SK-N-SH treated with all-trans-retinoic acid at 6 μM for 48 hours (cell line): ENCODE data around the gene SLC12A8.

Source experiments
- ATAC-seq: fragments of 200-7000 bp; cut with Tn5 transposase; 3 replicates; pipeline ENCODE4 v1.9.1; 2020; ENCODE audit warnings: mild to moderate bottlenecking, moderate library complexity
- ARNTL ChIP-seq: fragments of 450-650 bp; formaldehyde crosslinking; IDR thresholded peaks from 2 replicates; pipeline ENCODE4 v1.5.0; 2020; ENCODE audit warnings: low read depth, mild to moderate bottlenecking, moderate library complexity, borderline replicate concordance
- BACH2 ChIP-seq: fragments of 250-450 bp; sonication (Bioruptor Pico); IDR thresholded peaks from 2 replicates; pipeline ENCODE4 v1.9.0; 2021; ENCODE audit warnings: mild to moderate bottlenecking, borderline replicate concordance
- ESRRG ChIP-seq: fragments of 250-450 bp; sonication (Bioruptor Pico); IDR thresholded peaks from 2 replicates; pipeline ENCODE4 v1.6.1; 2021; ENCODE audit warnings: mild to moderate bottlenecking
- GLIS3 ChIP-seq: fragments of 250-450 bp; sonication (Bioruptor Pico); IDR thresholded peaks from 2 replicates; pipeline ENCODE4 v1.5.0; 2020; ENCODE audit warnings: mild to moderate bottlenecking, moderate library complexity
- ISL1 ChIP-seq: fragments of 250-450 bp; sonication (Bioruptor Pico); IDR thresholded peaks from 2 replicates; pipeline ENCODE4 v2.1.2; 2022; ENCODE audit warnings: mild to moderate bottlenecking, moderate library complexity
- OSR1 ChIP-seq: fragments of 250-450 bp; sonication (Bioruptor Pico); IDR thresholded peaks from 2 replicates; pipeline ENCODE4 v1.8.0; 2022; ENCODE audit warnings: moderate library complexity, mild to moderate bottlenecking, inconsistent platforms
- PATZ1 ChIP-seq: fragments of 250-450 bp; sonication (Bioruptor Pico); IDR thresholded peaks from 2 replicates; pipeline ENCODE4 v1.8.0; 2020; ENCODE audit warnings: mild to moderate bottlenecking, moderate library complexity, borderline replicate concordance
- POU6F1 ChIP-seq: fragments of 250-450 bp; sonication (Bioruptor Pico); IDR thresholded peaks from 2 replicates; pipeline ENCODE4 v1.8.0; 2021; ENCODE audit warnings: low read depth, mild to moderate bottlenecking, moderate library complexity, borderline replicate concordance
- PPARA ChIP-seq: fragments of 250-450 bp; sonication (Bioruptor Pico); IDR thresholded peaks from 2 replicates; pipeline ENCODE4 v1.5.0; 2020; ENCODE audit warnings: mild to moderate bottlenecking, borderline replicate concordance
- RARB ChIP-seq: fragments of 250-450 bp; sonication (Bioruptor Pico); IDR thresholded peaks from 2 replicates; pipeline ENCODE4 v1.8.0; 2021; ENCODE audit warnings: mild to moderate bottlenecking, moderate library complexity
- SNAI2 ChIP-seq: fragments of 250-450 bp; sonication (Bioruptor Pico); IDR thresholded peaks from 2 replicates; pipeline ENCODE4 v1.5.0; 2020; ENCODE audit warnings: mild to moderate bottlenecking, moderate library complexity
- TOX ChIP-seq: fragments of 250-450 bp; sonication (Bioruptor Pico); IDR thresholded peaks from 2 replicates; pipeline ENCODE4 v1.8.0; 2021; ENCODE audit warnings: mild to moderate bottlenecking, moderate library complexity, borderline replicate concordance
- ZC3H10 ChIP-seq: fragments of 250-450 bp; sonication (Bioruptor Pico); IDR thresholded peaks from 2 replicates; pipeline ENCODE4 v1.5.1; 2021; ENCODE audit warnings: mild to moderate bottlenecking, moderate library complexity
- ZFP3 ChIP-seq: fragments of 250-450 bp; sonication (Bioruptor Pico); IDR thresholded peaks from 2 replicates; pipeline ENCODE4 v1.5.0; 2020; ENCODE audit warnings: mild to moderate bottlenecking, moderate library complexity
- ZFP30 ChIP-seq: fragments of 450-650 bp; formaldehyde crosslinking; IDR thresholded peaks from 2 replicates; pipeline ENCODE4 v1.5.0; 2022; ENCODE audit warnings: mild to moderate bottlenecking, moderate library complexity
- ZNF565 ChIP-seq: fragments of 450-650 bp; formaldehyde crosslinking; conservative IDR thresholded peaks from 2 replicates; pipeline ENCODE4 v1.5.0; 2020; ENCODE audit warnings: low read depth, mild to moderate bottlenecking, moderate library complexity
- ZNF8 ChIP-seq: fragments of 450-650 bp; formaldehyde crosslinking; IDR thresholded peaks from 2 replicates; pipeline ENCODE4 v1.5.0; 2020; ENCODE audit warnings: mild to moderate bottlenecking, moderate library complexity
- TF ChIP-seq, protein P1 (sequence below): fragments of 250-450 bp; sonication (Bioruptor Pico); IDR thresholded peaks from 2 replicates; pipeline ENCODE4 v1.5.1; 2021; ENCODE audit warnings: mild to moderate bottlenecking, moderate library complexity
- TF ChIP-seq, protein P2 (sequence below): fragments of 250-450 bp; sonication (Bioruptor Pico); IDR thresholded peaks from 2 replicates; pipeline ENCODE4 v1.5.1; 2020; ENCODE audit warnings: low read depth, mild to moderate bottlenecking, moderate library complexity
- TF ChIP-seq, protein P3 (sequence below): fragments of 250-450 bp; sonication (Bioruptor Pico); IDR thresholded peaks from 2 replicates; pipeline ENCODE4 v1.5.0; 2020; ENCODE audit warnings: mild to moderate bottlenecking, moderate library complexity

Gene SLC12A8

GRCh38 chr3:125035217-125035616, 177.3 kb downstream of the SLC12A8 start:
- TF ChIP-seq ISL1 (CRISPR knock-in tag) = no peak
- TF ChIP-seq, all 23 proteins: peak for 0
- ATAC-seq = no peak

DNA sequence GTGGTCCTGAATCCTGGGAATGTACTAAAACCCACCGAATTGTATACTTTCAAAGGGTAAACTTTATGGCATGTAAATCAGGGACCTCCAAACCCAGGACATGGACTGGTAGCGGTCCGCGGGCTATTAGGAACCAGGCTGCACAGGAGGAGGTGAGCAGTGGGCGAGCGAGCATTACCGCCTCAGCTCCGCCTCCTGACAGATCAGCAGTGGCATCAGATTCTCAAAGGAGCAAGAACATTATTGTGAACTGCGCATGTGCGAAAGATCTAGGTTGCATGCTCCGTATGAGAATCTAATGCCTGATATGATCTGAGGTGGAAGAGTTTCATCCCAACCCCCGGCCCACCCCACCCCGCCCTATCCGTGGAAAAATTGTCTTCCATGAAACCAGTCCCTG, 178.9 kb downstream of the SLC12A8 start:
- no peak for TF ChIP-seq TOX (CRISPR knock-in tag)
- TF ChIP-seq RARB = no peak
- TF ChIP-seq, protein P1, sequence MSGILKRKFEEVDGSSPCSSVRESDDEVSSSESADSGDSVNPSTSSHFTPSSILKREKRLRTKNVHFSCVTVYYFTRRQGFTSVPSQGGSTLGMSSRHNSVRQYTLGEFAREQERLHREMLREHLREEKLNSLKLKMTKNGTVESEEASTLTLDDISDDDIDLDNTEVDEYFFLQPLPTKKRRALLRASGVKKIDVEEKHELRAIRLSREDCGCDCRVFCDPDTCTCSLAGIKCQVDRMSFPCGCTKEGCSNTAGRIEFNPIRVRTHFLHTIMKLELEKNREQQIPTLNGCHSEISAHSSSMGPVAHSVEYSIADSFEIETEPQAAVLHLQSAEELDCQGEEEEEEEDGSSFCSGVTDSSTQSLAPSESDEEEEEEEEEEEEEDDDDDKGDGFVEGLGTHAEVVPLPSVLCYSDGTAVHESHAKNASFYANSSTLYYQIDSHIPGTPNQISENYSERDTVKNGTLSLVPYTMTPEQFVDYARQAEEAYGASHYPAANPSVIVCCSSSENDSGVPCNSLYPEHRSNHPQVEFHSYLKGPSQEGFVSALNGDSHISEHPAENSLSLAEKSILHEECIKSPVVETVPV = no peak
- TF ChIP-seq ZFP3 = no peak
- TF ChIP-seq ZNF565 (CRISPR knock-in tag) = no peak
- TF ChIP-seq ZNF8 (CRISPR knock-in tag) = no peak
- TF ChIP-seq, all 23 proteins: peak for 0
- no peak for ATAC-seq

- TF ChIP-seq ZFP30 (CRISPR knock-in tag) (no peak), BACH2 (CRISPR knock-in tag) (no peak), GLIS3 (CRISPR knock-in tag) (no peak), OSR1 (CRISPR knock-in tag) (no peak), SNAI2 (CRISPR knock-in tag) (no peak), ESRRG (CRISPR knock-in tag) (no peak), ZC3H10 (CRISPR knock-in tag) (no peak), ISL1 (CRISPR knock-in tag) (no peak), ZFP3 (no peak), RARB (no peak), PPARA (CRISPR knock-in tag) (no peak), ZNF8 (CRISPR knock-in tag) (no peak), POU6F1 (CRISPR knock-in tag) (no peak), PATZ1 (no peak), TOX (CRISPR knock-in tag) (no peak), ARNTL (no peak)
- TF ChIP-seq, protein P1 = no peak
- TF ChIP-seq, protein P2, sequence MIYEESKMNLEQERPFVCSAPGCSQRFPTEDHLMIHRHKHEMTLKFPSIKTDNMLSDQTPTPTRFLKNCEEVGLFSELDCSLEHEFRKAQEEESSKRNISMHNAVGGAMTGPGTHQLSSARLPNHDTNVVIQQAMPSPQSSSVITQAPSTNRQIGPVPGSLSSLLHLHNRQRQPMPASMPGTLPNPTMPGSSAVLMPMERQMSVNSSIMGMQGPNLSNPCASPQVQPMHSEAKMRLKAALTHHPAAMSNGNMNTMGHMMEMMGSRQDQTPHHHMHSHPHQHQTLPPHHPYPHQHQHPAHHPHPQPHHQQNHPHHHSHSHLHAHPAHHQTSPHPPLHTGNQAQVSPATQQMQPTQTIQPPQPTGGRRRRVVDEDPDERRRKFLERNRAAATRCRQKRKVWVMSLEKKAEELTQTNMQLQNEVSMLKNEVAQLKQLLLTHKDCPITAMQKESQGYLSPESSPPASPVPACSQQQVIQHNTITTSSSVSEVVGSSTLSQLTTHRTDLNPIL (CRISPR knock-in tag) = no peak
- TF ChIP-seq, protein P3, sequence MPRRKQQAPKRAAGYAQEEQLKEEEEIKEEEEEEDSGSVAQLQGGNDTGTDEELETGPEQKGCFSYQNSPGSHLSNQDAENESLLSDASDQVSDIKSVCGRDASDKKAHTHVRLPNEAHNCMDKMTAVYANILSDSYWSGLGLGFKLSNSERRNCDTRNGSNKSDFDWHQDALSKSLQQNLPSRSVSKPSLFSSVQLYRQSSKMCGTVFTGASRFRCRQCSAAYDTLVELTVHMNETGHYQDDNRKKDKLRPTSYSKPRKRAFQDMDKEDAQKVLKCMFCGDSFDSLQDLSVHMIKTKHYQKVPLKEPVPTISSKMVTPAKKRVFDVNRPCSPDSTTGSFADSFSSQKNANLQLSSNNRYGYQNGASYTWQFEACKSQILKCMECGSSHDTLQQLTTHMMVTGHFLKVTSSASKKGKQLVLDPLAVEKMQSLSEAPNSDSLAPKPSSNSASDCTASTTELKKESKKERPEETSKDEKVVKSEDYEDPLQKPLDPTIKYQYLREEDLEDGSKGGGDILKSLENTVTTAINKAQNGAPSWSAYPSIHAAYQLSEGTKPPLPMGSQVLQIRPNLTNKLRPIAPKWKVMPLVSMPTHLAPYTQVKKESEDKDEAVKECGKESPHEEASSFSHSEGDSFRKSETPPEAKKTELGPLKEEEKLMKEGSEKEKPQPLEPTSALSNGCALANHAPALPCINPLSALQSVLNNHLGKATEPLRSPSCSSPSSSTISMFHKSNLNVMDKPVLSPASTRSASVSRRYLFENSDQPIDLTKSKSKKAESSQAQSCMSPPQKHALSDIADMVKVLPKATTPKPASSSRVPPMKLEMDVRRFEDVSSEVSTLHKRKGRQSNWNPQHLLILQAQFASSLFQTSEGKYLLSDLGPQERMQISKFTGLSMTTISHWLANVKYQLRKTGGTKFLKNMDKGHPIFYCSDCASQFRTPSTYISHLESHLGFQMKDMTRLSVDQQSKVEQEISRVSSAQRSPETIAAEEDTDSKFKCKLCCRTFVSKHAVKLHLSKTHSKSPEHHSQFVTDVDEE (CRISPR knock-in tag) = no peak
- no peak for ATAC-seq
Observed at GRCh38 chr3:125033135-125033534, 179.4 kb downstream of the SLC12A8 start.
